H54 (cell line): ENCODE data around the gene FKBP4.

ENCODE experiments used
- DNase-seq: peaks from one replicate; pipeline ENCODE4 v3.0.0; 2011; ENCODE audit warnings: low spot score, mixed read lengths; ENCODE audit not compliant: insufficient read length
- FAIRE-seq: peaks from 3 replicates; lab custom pipeline; 2011; peaks lifted over from hg19 to GRCh38; lab: Jason Lieb, UNC
- POLR2A ChIP-seq: IDR thresholded peaks from 2 replicates; pipeline ENCODE4 v1.6.1; 2011; ENCODE audit warnings: low read depth, mild to moderate bottlenecking, low read length

FKBP4 gene

GRCh38 chr12:2834581-2835491, 40.1 kb downstream of the FKBP4 start, which contains the start of gene NRIP2:
TSS of gene NRIP2 (minus strand) at chr12:2835035. CDS start at chr12:2834983, 52 bp downstream.
- no peak for TF ChIP-seq POLR2A
- FAIRE-seq (no peak), DNase-seq (no peak)

- DNase-seq (no peak), FAIRE-seq (no peak)
- no peak for TF ChIP-seq POLR2A
These were observed 41.1 kb downstream of the FKBP4 start for GRCh38 chr12:2835691-2836403.

DNA sequence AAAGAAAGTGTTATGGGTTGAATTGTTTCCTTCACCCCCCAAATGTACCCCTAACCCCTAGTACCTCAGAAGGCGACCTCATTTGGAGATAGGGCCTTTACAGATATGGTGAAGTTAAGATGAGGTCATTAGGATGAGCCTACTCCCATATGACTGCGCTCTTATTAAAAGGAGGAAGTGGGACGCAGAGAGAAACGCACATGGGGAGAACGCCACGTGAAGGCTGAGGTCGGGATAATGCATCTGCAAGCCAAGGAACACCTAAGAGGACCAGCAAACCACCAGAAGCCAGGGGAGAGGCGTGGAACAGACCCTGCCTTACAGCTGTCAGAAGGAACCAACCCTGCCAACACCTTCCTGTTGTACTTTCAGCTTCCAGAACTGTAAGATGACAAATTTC, 41.8 kb downstream of the FKBP4 start:
- FAIRE-seq: no peak
- TF ChIP-seq POLR2A: no peak
- no peak for DNase-seq

GRCh38 chr12:2841056-2841650, 46.4 kb downstream of the FKBP4 start:
- DNase-seq (no peak), FAIRE-seq (no peak)
- TF ChIP-seq POLR2A: no peak

GRCh38 chr12:2842948-2843347, 48.2 kb downstream of the FKBP4 start:
- DNase-seq (no peak), FAIRE-seq (no peak)
- no peak for TF ChIP-seq POLR2A

- no peak for TF ChIP-seq POLR2A
- no peak for FAIRE-seq
- DNase-seq: no peak
These were observed 50.0 kb downstream of the FKBP4 start for GRCh38 chr12:2844786-2845185.

DNA sequence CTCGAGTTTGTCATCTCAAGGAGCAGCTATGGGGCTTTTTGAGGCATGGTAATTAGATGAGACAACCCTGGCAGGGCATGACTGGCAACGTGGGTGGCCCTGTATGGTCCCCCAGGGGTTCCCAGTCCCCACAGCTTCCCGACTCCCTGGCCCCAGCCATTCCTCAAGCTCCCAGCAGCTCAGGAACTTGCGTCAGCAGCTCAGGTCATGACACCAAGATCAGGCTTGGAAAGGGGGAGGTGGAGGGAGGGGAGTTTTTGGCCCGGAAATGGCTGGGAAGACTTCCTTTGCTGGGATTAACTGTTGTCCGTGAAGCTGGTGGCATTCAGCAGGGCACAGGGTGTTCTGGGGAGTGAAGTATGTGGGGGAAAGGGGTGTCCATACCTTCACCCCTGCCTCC, 50.5 kb downstream of the FKBP4 start:
- FAIRE-seq (no peak), DNase-seq (no peak)
- TF ChIP-seq POLR2A: no peak

DNA sequence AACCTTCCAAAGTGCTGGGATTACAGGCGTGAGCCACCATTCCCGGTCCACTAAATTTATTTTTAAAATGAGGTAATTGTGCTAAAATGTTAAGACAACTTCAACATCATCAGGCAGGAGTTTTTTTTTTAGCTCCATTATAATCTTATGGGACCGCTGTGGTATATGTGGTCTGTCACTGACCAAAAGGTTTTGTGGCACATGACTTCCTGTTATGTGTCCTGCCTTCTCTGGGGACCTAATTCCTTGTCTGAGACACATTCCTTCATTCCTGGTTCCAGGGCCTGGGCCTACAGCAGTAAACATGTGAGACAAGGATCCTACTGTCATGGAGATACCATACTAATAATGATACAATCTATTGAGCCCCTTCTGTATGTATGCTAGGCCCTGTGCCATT, 57.2 kb downstream of the FKBP4 start:
- no peak for TF ChIP-seq POLR2A
- FAIRE-seq (no peak), DNase-seq (no peak)

DNA sequence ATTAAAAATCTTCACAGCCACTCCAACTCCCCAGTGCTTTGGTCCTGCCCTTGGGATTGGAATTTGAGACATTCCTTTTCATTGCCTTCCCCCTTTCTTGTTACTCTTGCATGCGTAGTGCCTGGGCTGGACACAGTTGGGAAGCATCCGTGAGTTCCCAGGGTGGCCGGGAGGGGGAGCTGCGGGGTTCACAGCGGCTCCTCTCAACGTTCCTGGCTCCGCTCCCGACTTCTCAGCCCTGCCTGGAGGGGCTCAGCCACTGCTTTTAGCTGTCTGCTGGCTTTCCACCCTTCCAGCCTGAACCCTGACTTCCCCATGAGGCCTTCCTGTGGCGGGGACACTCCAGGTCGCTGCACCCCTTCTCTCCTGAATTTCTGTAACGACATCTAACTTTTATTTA, 58.9 kb downstream of the FKBP4 start:
- TF ChIP-seq POLR2A: no peak
- FAIRE-seq (no peak), DNase-seq (peak; percentile 86)
